HG02885 (cell line): ENCODE results near the gene LDLRAD4.

Experiments used
- ATAC-seq: cut with Tn5 transposase; IDR thresholded peaks from one replicate; pipeline ENCODE4 v1.9.1; 2021; ENCODE audit warnings: mild to moderate bottlenecking; ENCODE audit not compliant: unreplicated experiment, poor library complexity

LDLRAD4 gene

GRCh38 chr18:13378150-13378549, 159.6 kb downstream of the LDLRAD4 start:
- no peak for ATAC-seq

GRCh38 chr18:13379062-13379865, 160.7 kb downstream of the LDLRAD4 start:
- ATAC-seq = no peak

- no peak for ATAC-seq
Measured at GRCh38 chr18:13379930-13380690, 161.6 kb downstream of the LDLRAD4 start.

GRCh38 chr18:13380691-13381070, 162.1 kb downstream of the LDLRAD4 start:
- no peak for ATAC-seq

GRCh38 chr18:13381331-13381730, 162.8 kb downstream of the LDLRAD4 start:
- no peak for ATAC-seq

GRCh38 chr18:13381944-13382365, 163.4 kb downstream of the LDLRAD4 start:
- ATAC-seq = peak; percentile 71

- ATAC-seq = peak; percentile 34
Measured at GRCh38 chr18:13382366-13382953, 163.9 kb downstream of the LDLRAD4 start.

- no peak for ATAC-seq
Measured at GRCh38 chr18:13382954-13383827, 164.6 kb downstream of the LDLRAD4 start.

- ATAC-seq = no peak
Measured at GRCh38 chr18:13386891-13387801, 168.6 kb downstream of the LDLRAD4 start.

GRCh38 chr18:13387855-13388548, 169.4 kb downstream of the LDLRAD4 start:
- no peak for ATAC-seq

GRCh38 chr18:13388586-13389490, 170.3 kb downstream of the LDLRAD4 start:
- ATAC-seq = no peak

- no peak for ATAC-seq
Measured at GRCh38 chr18:13389491-13390131, 171.1 kb downstream of the LDLRAD4 start.

- ATAC-seq = no peak
Measured at GRCh38 chr18:13390196-13390595, 171.6 kb downstream of the LDLRAD4 start.

GRCh38 chr18:13390711-13391110, 172.2 kb downstream of the LDLRAD4 start:
- no peak for ATAC-seq

- ATAC-seq = no peak
Measured at GRCh38 chr18:13392029-13392750, 173.6 kb downstream of the LDLRAD4 start.

GRCh38 chr18:13392899-13393298, 174.3 kb downstream of the LDLRAD4 start:
- ATAC-seq = no peak

GRCh38 chr18:13393338-13393737, 174.8 kb downstream of the LDLRAD4 start:
- ATAC-seq = no peak
